Upper lobe of left lung (tissue), 6 donors: ENCODE results near the gene FOXP1. TPM values are rescaled to one million over a fixed set of nuclear protein-coding genes. Genes with fewer than 3 reads are reported as not detected.

Experiments used
- ATAC-seq, 2 donors: fragments of 200-7000 bp; cut with Tn5 transposase; one replicate each; pipeline ENCODE4 v1.9.1; 2022; ENCODE audit warnings: mild to moderate bottlenecking in 2 of 2, moderate library complexity in 2 of 2; ENCODE audit not compliant: low FRiP score in 2 of 2
- DNase-seq, 2 donors: peaks; one replicate each; pipeline ENCODE4 v3.0.0-alpha.2; 2019 to 2020
- H3K27ac ChIP-seq, 4 donors: fragments of 200-600 bp; sonication (generic); one replicate each; pipeline ENCODE4 v1.5.1; 2016 to 2019
- H3K27me3 ChIP-seq, 4 donors: fragments of 200-600 bp; sonication (generic); one replicate each; pipeline ENCODE4 v1.5.1; 2017 to 2019
- H3K36me3 ChIP-seq, 4 donors: fragments of 200-600 bp; sonication (generic); one replicate each; pipeline ENCODE4 v1.5.1; 2016 to 2019
- H3K4me1 ChIP-seq, 4 donors: fragments of 200-600 bp; sonication (generic); one replicate each; pipeline ENCODE4 v1.5.1; 2018 to 2019
- H3K4me3 ChIP-seq, 4 donors: fragments of 200-600 bp; sonication (generic); one replicate each; pipeline ENCODE4 v1.5.1; 2017 to 2019; ENCODE audit warnings: mild to moderate bottlenecking in 2 of 4, moderate library complexity in 1 of 4
- H3K9me3 ChIP-seq, 4 donors: fragments of 200-600 bp; sonication (generic); one replicate each; pipeline ENCODE4 v1.5.1; 2018 to 2019
- CTCF ChIP-seq, 6 experiments: fragments of 450-650 bp in 4 of 6; fragments of 200-600 bp in 2 of 6; sonication (generic) in 2 of 6; IDR thresholded peaks; one replicate each; pipeline ENCODE4 v1.5.1; 2016 to 2019; ENCODE audit warnings: antibody characterized with exemption in 6 of 6
- EP300 ChIP-seq, 4 donors: sonication (generic); formaldehyde crosslinking; IDR thresholded peaks; one replicate each; pipeline ENCODE4 v1.5.1; 2017; ENCODE audit warnings: antibody characterized with exemption in 4 of 4, control low read depth in 2 of 4
- POLR2A ChIP-seq, 4 donors: fragments of 450-650 bp; IDR thresholded peaks; one replicate each; pipeline ENCODE4 v1.5.1; 2016 to 2017; ENCODE audit warnings: antibody characterized with exemption in 4 of 4, mild to moderate bottlenecking in 2 of 4
- POLR2AphosphoS5 ChIP-seq, 2 donors: sonication (generic); formaldehyde crosslinking; IDR thresholded peaks; one replicate each; pipeline ENCODE4 v1.5.1; 2017; ENCODE audit warnings: antibody characterized with exemption in 2 of 2
- WGBS, 2 donors: methylation state at CpG; one replicate each; pipeline ENCODE4 v1.1.5; 2017 to 2018; 5-methylcytosine and 5-hydroxymethylcytosine counted together
- total RNA-seq, 6 donors: library from RNA; depleted of rRNA in 4 of 6; stranded (reverse); fragments of >200 nt in 4 of 6; gene quantifications; one replicate each; pipeline versions ENCODE4 v1.1.0 to v1.2.1, GENCODE V29; 2016 to 2021
- donor health status: DM: no; HTN: no; CAD: no; lungs with moderate emphysema.
- donor health status: DM: no; HTN: yes; CAD: no; lungs with severe emphysema.

Gene FOXP1
- total RNA-seq, 6 donors from 2014 or later = 103 to 248 (median 134) TPM

- H3K27ac ChIP-seq = no peak overlapping the region
- H3K4me1 ChIP-seq = peaks cover 4 to 38% (median 14%) of the 10 kb centered on the region in 4 donors
- ATAC-seq (no peak), DNase-seq (no peak)
- TF ChIP-seq POLR2A (IDR thresholded peaks at IDR 0.05) = no peak
- TF ChIP-seq EP300 (IDR thresholded peaks at IDR 0.05) = no peak
- TF ChIP-seq POLR2AphosphoS5 (IDR thresholded peaks at IDR 0.05) = no peak
- no peak for TF ChIP-seq CTCF (IDR thresholded peaks at IDR 0.05)
- no peak overlapping the region for H3K4me3 ChIP-seq
- WGBS, 2 donors = 84 to 88% methylated on average over 17 of the region's 17 CpGs
- no peaks in the 10 kb centered on the region for H3K36me3 ChIP-seq
- no peaks in the 10 kb centered on the region for H3K9me3 ChIP-seq
- no peaks in the 10 kb centered on the region for H3K27me3 ChIP-seq
Measured at GRCh38 chr3:71307991-71308697, 275.4 kb downstream of the FOXP1 start.

GRCh38 chr3:71305231-71306206 is 278.0 kb downstream of the FOXP1 start:
- 14 to 22% methylated on average over 21 of the region's 21 CpGs for WGBS, 2 donors
- Histone ChIP-seq H3K9me3 (no peaks in the 10 kb centered on the region), H3K27ac (peak overlapping the region; percentile 57 to 76 (median 68)), H3K4me3 (peak overlapping the region in 3 of 4 donors; percentile 32 to 41 (median 40)), H3K36me3 (no peaks in the 10 kb centered on the region), H3K27me3 (no peaks in the 10 kb centered on the region), H3K4me1 (peaks cover 3 to 30% (median 8%) of the 10 kb centered on the region in 4 donors)
- DNase-seq = peak in 1 of 2 donors; percentile 23
- ATAC-seq = peak; percentile 60 to 83
- TF ChIP-seq POLR2AphosphoS5 (IDR thresholded peaks at IDR 0.05) = no peak
- no peak for TF ChIP-seq CTCF (IDR thresholded peaks at IDR 0.05)

DNA sequence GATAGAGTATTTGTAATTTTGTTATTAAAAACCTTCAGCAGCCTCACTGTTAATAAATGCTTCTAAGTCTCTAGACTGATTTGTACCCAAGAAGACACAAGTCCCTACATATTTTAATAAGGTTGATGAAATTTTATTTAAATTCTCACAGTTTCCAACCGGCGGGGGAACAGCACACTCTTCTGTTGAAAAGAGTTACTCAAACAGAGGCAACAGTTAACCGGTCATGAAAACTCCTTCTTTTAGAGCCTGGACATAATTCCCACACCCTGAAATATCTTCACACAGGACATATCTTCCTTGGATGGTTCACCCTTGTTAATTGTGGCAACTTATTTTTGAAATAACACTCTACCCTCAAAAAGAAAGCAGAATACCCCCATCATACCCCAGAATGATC is 278.8 kb downstream of the FOXP1 start:
- WGBS, 2 donors = 28 to 40% methylated on average over 3 of the region's 3 CpGs
- ATAC-seq = peak in 1 of 2 donors; percentile 78
- TF ChIP-seq CTCF (IDR thresholded peaks at IDR 0.05) (peak in 3 of 6 experiments; percentile 15 to 40 (median 37)), POLR2A (IDR thresholded peaks at IDR 0.05) (no peak), POLR2AphosphoS5 (IDR thresholded peaks at IDR 0.05) (no peak), EP300 (IDR thresholded peaks at IDR 0.05) (no peak)
- Histone ChIP-seq H3K27me3 (no peaks in the 10 kb centered on the region), H3K4me3 (peak overlapping the region in 3 of 4 donors; percentile 32 to 41 (median 40)), H3K4me1 (peaks cover 3 to 30% (median 8%) of the 10 kb centered on the region in 4 donors), H3K9me3 (no peaks in the 10 kb centered on the region), H3K36me3 (no peaks in the 10 kb centered on the region), H3K27ac (peak overlapping the region; percentile 57 to 76 (median 68))
- peak in 1 of 2 donors; percentile 24 for DNase-seq

DNA sequence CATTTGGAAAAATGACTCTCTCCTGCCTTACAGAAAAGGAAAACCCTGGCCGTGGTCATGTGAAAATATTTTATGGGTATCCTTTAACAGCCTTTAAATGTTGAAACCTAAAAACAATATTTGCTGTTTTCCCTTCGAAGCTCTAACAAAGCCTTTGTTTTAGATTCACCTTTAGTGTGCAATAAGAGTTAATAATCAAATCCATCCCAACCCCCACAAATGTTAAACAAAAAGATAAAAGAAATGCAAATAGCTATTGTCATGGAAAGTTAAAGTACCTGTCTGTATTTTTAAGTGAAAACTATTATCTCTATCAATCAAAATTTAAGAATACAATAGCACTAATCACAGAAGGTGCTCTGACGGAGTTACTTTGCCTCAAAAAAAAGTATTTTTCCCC is 279.3 kb downstream of the FOXP1 start:
- H3K27ac ChIP-seq = peak overlapping the region in 3 of 4 donors; percentile 15 to 76 (median 57)
- WGBS, 2 donors = 54 to 74% methylated on average over 3 of the region's 3 CpGs

More for the DNA sequence above, 279.3 kb downstream of the FOXP1 start:
- ATAC-seq = no peak
- DNase-seq = no peak
- Histone ChIP-seq H3K4me1 (peaks cover 3 to 30% (median 8%) of the 10 kb centered on the region in 4 donors), H3K27me3 (no peaks in the 10 kb centered on the region), H3K9me3 (no peaks in the 10 kb centered on the region), H3K36me3 (no peaks in the 10 kb centered on the region), H3K4me3 (peak overlapping the region in 1 of 4 donors; percentile 40)
- TF ChIP-seq POLR2A (IDR thresholded peaks at IDR 0.05) (no peak), CTCF (IDR thresholded peaks at IDR 0.05) (no peak), POLR2AphosphoS5 (IDR thresholded peaks at IDR 0.05) (no peak), EP300 (IDR thresholded peaks at IDR 0.05) (no peak)
